Pancreas (tissue), 10 donors: ENCODE results near the gene KATNBL1. TPM values are rescaled to one million over a fixed set of nuclear protein-coding genes. Genes with fewer than 3 reads are reported as not detected.

Experiments used
- ATAC-seq, 4 donors: fragments of 200-7000 bp; cut with Tn5 transposase; one replicate each; pipeline versions ENCODE4 v1.8.0 to v1.9.1; 2020; ENCODE audit warnings: mild to moderate bottlenecking in 4 of 4, moderate library complexity in 4 of 4
- DNase-seq, 6 donors: peaks; one replicate each; pipeline ENCODE4 v3.0.0-alpha.2; 2020
- FAIRE-seq: peaks from 2 replicates; lab custom pipeline; 2012; peaks lifted over from hg19 to GRCh38; lab: Jason Lieb, UNC
- H3K27ac ChIP-seq, 4 donors: fragments of 200-600 bp; sonication (generic); 1 replicate in 3 of 4; 2 replicates in 1 of 4; pipeline versions ENCODE4 v1.5.0 to v1.8.0; 2020
- H3K27me3 ChIP-seq, 4 donors: fragments of 200-600 bp; one replicate each; pipeline ENCODE4 v1.8.0; 2021
- H3K36me3 ChIP-seq, 3 donors: fragments of 200-600 bp; sonication (generic) in 1 of 3; one replicate each; pipeline versions ENCODE4 v1.5.0 to v1.8.0; 2020 to 2021
- H3K4me1 ChIP-seq, 3 donors: fragments of 200-600 bp; one replicate each; pipeline ENCODE4 v1.8.0; 2021
- H3K4me3 ChIP-seq, 4 donors: fragments of 200-600 bp; sonication (generic) in 2 of 4; one replicate each; pipeline versions ENCODE4 v1.5.0 to v1.8.0; 2020 to 2021
- H3K9me3 ChIP-seq, 4 donors: fragments of 200-600 bp; one replicate each; pipeline ENCODE4 v1.8.0; 2021
- WGBS, 2 donors: extraction: QIAGEN DNeasy Blood & Tissue Kit; methylation state at CpG; one replicate each; pipeline ENCODE4 v1.1.7; 2013; 5-methylcytosine and 5-hydroxymethylcytosine counted together
- intact Hi-C, 3 donors: fragments of 100-400 bp; cut with DNase I; formaldehyde crosslinking; loops; one replicate each; pipeline versions ENCODE4 v1.11.1 to v1.14.2; 2022
- polyA plus RNA-seq, 2 donors: library from polyadenylated mRNA; stranded (reverse); fragments of 200-250 nt; gene quantifications; one replicate each; pipeline ENCODE4 v1.2.3, GENCODE V29; 2013
- total RNA-seq, 6 donors: library from RNA; stranded (reverse); fragmentation: NEBNext Ultra II Directional in 4 of 6; extraction: Animal tissue kit (Norgen Biotek cat#: 25700) in 4 of 6; gene quantifications; one replicate each; pipeline versions ENCODE4 v1.2.1 to v1.2.4, GENCODE V29; 2021 to 2023
- TF ChIP-seq, protein P1 (sequence below), 4 donors: fragments of 200-600 bp; sonication (generic) in 3 of 4; IDR thresholded peaks; one replicate each; pipeline versions ENCODE4 v1.5.0 to v1.8.0; 2021; ENCODE audit warnings: antibody characterized with exemption in 4 of 4
- donor health status: healthy with polysubstance abuse.
- donor health status: DM: no; HTN: no; CAD: no; lungs with moderate emphysema.
- donor health status: DM: no; HTN: no; CAD: no.
- donor health status: control.
- donor health status: control.
- donor health status: Bipolar disorder and iron deficiency.
- donor health status: DM: yes; HTN: yes; CAD: no.
- donor health status: DM: no; HTN: no; CAD: no.
- donor health status: DM: no; HTN: no; CAD: no.
- donor health status: DM: yes; HTN: yes; CAD: no.

KATNBL1 gene
- total and polyA plus RNA-seq, 8 donors: 9.4 to 24.0 (median 11.4) TPM

DNA sequence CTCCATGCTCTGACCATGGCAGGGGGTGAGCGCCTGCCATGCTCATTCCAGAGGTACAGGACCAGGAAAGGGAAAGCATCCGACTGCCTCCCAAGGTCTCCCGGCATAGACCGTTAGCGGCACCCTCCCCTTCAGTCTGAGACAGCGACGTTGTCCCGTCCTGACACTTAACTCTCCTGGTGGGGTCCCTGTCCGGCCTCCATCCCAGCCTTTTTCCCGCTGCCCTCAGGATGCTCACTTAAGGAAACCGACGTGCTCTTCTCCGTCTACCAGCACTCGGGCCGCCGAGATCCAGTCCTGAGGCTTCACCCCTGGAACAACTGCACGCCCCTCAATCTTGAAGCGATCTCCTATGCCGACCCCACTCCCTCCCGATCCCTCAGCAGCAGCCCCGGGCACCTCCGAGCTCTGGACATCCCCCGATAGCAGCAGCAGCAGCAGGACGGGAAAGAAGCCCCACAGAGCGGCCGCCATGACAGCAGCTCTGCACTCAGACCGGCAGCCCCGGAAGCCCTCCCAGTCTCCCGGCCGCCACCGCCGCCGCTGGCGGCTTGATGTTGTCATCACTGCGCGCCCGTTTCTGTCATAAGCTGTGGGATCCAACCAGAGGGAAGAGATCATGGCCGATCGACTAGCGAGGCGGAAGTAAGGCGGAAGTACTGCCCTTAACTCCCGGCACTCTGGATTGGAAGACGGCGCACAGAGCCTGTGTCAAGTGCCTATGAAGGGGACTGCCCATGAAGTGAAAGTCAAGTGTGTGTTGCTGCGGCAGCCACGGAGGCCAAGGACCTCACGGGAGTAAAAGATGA lies 108.3 kb downstream of the KATNBL1 start, which contains the start of the genes EMC7 and PGBD4:
Gene EMC7 (minus strand): TSS at position 497 of the 809 bp plus-strand sequence. CDS start 23 bp downstream, at position 474.
Gene PGBD4 (plus strand): TSS at position 718 of the 809 bp plus-strand sequence. CDS start 449 bp downstream, outside the sequence.
- peak; percentile 97 for FAIRE-seq
- WGBS, 2 donors: 0 to 1% methylated on average over 48 of the region's 48 CpGs
- TF ChIP-seq, protein P1, sequence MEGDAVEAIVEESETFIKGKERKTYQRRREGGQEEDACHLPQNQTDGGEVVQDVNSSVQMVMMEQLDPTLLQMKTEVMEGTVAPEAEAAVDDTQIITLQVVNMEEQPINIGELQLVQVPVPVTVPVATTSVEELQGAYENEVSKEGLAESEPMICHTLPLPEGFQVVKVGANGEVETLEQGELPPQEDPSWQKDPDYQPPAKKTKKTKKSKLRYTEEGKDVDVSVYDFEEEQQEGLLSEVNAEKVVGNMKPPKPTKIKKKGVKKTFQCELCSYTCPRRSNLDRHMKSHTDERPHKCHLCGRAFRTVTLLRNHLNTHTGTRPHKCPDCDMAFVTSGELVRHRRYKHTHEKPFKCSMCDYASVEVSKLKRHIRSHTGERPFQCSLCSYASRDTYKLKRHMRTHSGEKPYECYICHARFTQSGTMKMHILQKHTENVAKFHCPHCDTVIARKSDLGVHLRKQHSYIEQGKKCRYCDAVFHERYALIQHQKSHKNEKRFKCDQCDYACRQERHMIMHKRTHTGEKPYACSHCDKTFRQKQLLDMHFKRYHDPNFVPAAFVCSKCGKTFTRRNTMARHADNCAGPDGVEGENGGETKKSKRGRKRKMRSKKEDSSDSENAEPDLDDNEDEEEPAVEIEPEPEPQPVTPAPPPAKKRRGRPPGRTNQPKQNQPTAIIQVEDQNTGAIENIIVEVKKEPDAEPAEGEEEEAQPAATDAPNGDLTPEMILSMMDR (IDR thresholded peaks at IDR 0.05): no peak
- Histone ChIP-seq H3K36me3 (no peaks in the 10 kb centered on the region), H3K4me1 (peaks cover 0 to 21% (median 7%) of the 10 kb centered on the region in 3 donors), H3K27me3 (no peaks in the 10 kb centered on the region), H3K27ac (peak within 1 kb of the TSS; percentile 74 to 89 (median 82)), H3K9me3 (no peaks in the 10 kb centered on the region), H3K4me3 (peak within 1 kb of the TSS; percentile 71 to 91 (median 87))
- ATAC-seq: peak; percentile 98 to 100 (median 99)
- intact Hi-C loops: loop anchor here in 1 of 3 donors (10.0 kb wide), 1 partner anchor 113 kb away; the partner anchor contains the start of gene KATNBL1
- DNase-seq: peak; percentile 97 to 100 (median 99)

DNA sequence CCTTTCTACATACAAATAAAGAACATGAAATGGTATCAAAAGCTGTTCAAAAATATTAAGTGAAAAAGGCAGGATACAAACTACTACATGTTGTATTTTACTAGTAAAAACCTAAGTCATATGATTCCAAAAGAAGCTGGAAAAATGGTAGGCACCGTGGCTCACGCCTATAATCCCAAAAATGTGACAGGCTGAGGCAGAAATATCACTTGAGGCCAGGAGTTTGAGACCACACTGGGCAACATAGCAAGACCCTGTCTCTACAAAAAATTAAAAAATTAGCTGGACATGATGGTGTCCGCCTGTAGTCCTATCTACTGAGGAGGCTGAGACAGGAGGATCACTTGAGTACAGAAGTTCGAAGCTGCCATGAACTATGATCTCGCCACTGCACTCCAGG lies 110.0 kb downstream of the KATNBL1 start:
- FAIRE-seq (no peak), DNase-seq (no peak), ATAC-seq (no peak)
- Histone ChIP-seq H3K27ac (no peak overlapping the region), H3K36me3 (peaks cover 0 to under 1% (median 0%) of the 10 kb centered on the region in 3 donors), H3K4me3 (no peak overlapping the region), H3K27me3 (no peaks in the 10 kb centered on the region), H3K4me1 (peaks cover 0 to 21% (median 7%) of the 10 kb centered on the region in 3 donors), H3K9me3 (no peaks in the 10 kb centered on the region)
- TF ChIP-seq, protein P1 (IDR thresholded peaks at IDR 0.05): no peak
- intact Hi-C loops: loop anchor here in 1 of 3 donors (10.0 kb wide), 1 partner anchor 115 kb away; the partner anchor contains the start of gene KATNBL1
- WGBS, 2 donors: 94% methylated on average over 5 of the region's 5 CpGs

Other genes starting within 250 kb of the KATNBL1 start
- gene CHRM5, start 241.6 kb downstream of the KATNBL1 start, total RNA-seq: not detected
- not detected for gene CHRM5, start 241.6 kb downstream of the KATNBL1 start, polyA plus RNA-seq
- gene AVEN, start 170.9 kb downstream of the KATNBL1 start, total RNA-seq: 10 to 100 TPM in 3 of 6 donors, 1 to 10 TPM in 3; 8.7 to 13.9 (median 10.0) TPM
- 1 to 10 TPM; 5.9 to 7.8 TPM for gene AVEN, start 170.9 kb downstream of the KATNBL1 start, polyA plus RNA-seq
- gene EMC7, start 108.2 kb downstream of the KATNBL1 start, total RNA-seq: 10 to 100 TPM; 25.8 to 38.3 (median 31.7) TPM
- 10 to 100 TPM; 38.0 to 48.4 TPM for gene EMC7, start 108.2 kb downstream of the KATNBL1 start, polyA plus RNA-seq
- 1 to 10 TPM in 1 of 6 donors, under 1 TPM in 5; 0.37 to 1.1 (median 0.57) TPM for gene PGBD4, start 108.0 kb downstream of the KATNBL1 start, total RNA-seq
- under 1 TPM; 0.61 to 0.85 TPM for gene PGBD4, start 108.0 kb downstream of the KATNBL1 start, polyA plus RNA-seq
- 10 to 100 TPM; 39.6 to 52.7 (median 41.0) TPM for gene EMC4, start 14.9 kb upstream of the KATNBL1 start, total RNA-seq
- 10 to 100 TPM; 62.0 to 82.6 TPM for gene EMC4, start 14.9 kb upstream of the KATNBL1 start, polyA plus RNA-seq
- gene SLC12A6, start 127.7 kb upstream of the KATNBL1 start, total RNA-seq: 10 to 100 TPM in 1 of 6 donors, 1 to 10 TPM in 5; 2.5 to 13.1 (median 6.4) TPM
- gene SLC12A6, start 127.7 kb upstream of the KATNBL1 start, polyA plus RNA-seq: 1 to 10 TPM; 2.8 to 5.9 TPM
- 10 to 100 TPM; 23.9 to 53.6 (median 33.8) TPM for gene NOP10, start 133.0 kb upstream of the KATNBL1 start, total RNA-seq
- gene NOP10, start 133.0 kb upstream of the KATNBL1 start, polyA plus RNA-seq: 10 to 100 TPM; 73.4 to 87.9 TPM
- not detected for gene NUTM1, start 133.2 kb upstream of the KATNBL1 start, total RNA-seq
- gene NUTM1, start 133.2 kb upstream of the KATNBL1 start, polyA plus RNA-seq: not detected
- gene LPCAT4, start 157.1 kb upstream of the KATNBL1 start, total RNA-seq: 10 to 100 TPM in 5 of 6 donors, 1 to 10 TPM in 1; 9.7 to 23.5 (median 13.7) TPM
- gene LPCAT4, start 157.1 kb upstream of the KATNBL1 start, polyA plus RNA-seq: 10 to 100 TPM; 29.3 to 34.6 TPM
- gene GOLGA8A, start 227.7 kb upstream of the KATNBL1 start, total RNA-seq: 10 to 100 TPM in 5 of 6 donors, 1 to 10 TPM in 1; 6.2 to 99.6 (median 77.1) TPM
- gene GOLGA8A, start 227.7 kb upstream of the KATNBL1 start, polyA plus RNA-seq: 100 to 1,000 TPM; 114 to 155 TPM